K562 (cell line): ENCODE measurements around the gene HS3ST3B1. TPM values are rescaled to one million over a fixed set of nuclear protein-coding genes. Genes with fewer than 3 reads are reported as not detected.

ENCODE experiments used
- ATAC-seq: fragments of 200-7000 bp; cut with Tn5 transposase; 3 replicates; pipeline ENCODE4 v1.9.1; 2020; ENCODE audit warnings: moderate library complexity
- BruUV-seq: library from RNA; stranded (reverse); fragments of 400-500 nt; replicated peaks from 2 replicates; lab custom pipeline; 2021; lab: Mats Ljungman, UMichigan
- CTCF ChIA-PET: fragments of 300-600 bp; formaldehyde crosslinking; extraction: SDS; loops from one replicate; lab custom pipeline; 2021; ENCODE audit warnings: low intra/inter-chr PET ratio; lab: Yijun Ruan, JAX
- POLR2A ChIA-PET: fragments of 300-600, 350-650 bp; sonication (Branson Sonifier 250); formaldehyde crosslinking; extraction: SDS; loops from one replicate; lab custom pipeline; 2021; ENCODE audit warnings: antibody characterized with exemption, inconsistent platforms; lab: Yijun Ruan, JAX
- DNase-seq, 4 experiments: peaks; one replicate each; pipeline versions ENCODE4 v3.0.0 to v3.0.0-alpha.2; 2011 to 2018; ENCODE audit warnings: low spot score in 3 of 4, mixed read lengths in 3 of 4; ENCODE audit errors: extremely low read depth in 1 of 4
- FAIRE-seq: peaks from 2 replicates; lab custom pipeline; 2011; peaks lifted over from hg19 to GRCh38; lab: Jason Lieb, UNC
- H2AFZ ChIP-seq: 2 replicates; pipeline ENCODE4 v1.6.0; 2011; ENCODE audit warnings: low read depth, low read length, control low read depth, inconsistent platforms
- H3K27ac ChIP-seq: fragments of 200-600 bp; 3 replicates; pipeline ENCODE4 v1.8.0; 2011; ENCODE audit warnings: low read depth, mild to moderate bottlenecking, control low read depth, inconsistent platforms, low read length, moderate library complexity, mixed read lengths; ENCODE audit errors: extremely low read depth
- H3K27me3 ChIP-seq, 2 experiments: fragments of 300-600 bp in 1 of 2; 2 replicates in 1 of 2; 3 replicates in 1 of 2; pipeline versions ENCODE4 v1.6.0 to v1.8.0; 2011; ENCODE audit warnings: inconsistent platforms in 2 of 2, low read length in 2 of 2, mild to moderate bottlenecking in 1 of 2, mixed read lengths in 1 of 2, moderate library complexity in 1 of 2; ENCODE audit not compliant: control insufficient read depth in 2 of 2, insufficient read depth in 2 of 2
- H3K36me3 ChIP-seq: fragments of 300-600 bp; 3 replicates; pipeline ENCODE4 v1.8.0; 2011; ENCODE audit warnings: mild to moderate bottlenecking, low read length, inconsistent platforms; ENCODE audit not compliant: control insufficient read depth, insufficient read depth
- H3K4me1 ChIP-seq, 2 experiments: fragments of 200-600 bp in 1 of 2; replicated peaks in 1 of 2; 2 replicates in 1 of 2; 3 replicates in 1 of 2; pipeline versions ENCODE4 v1.5.1 to v1.8.0; 2011; ENCODE audit warnings: inconsistent platforms in 2 of 2, low read length in 2 of 2, mild to moderate bottlenecking in 1 of 2, mixed read lengths in 1 of 2, moderate library complexity in 1 of 2; ENCODE audit not compliant: control insufficient read depth in 2 of 2, insufficient read depth in 2 of 2
- H3K4me2 ChIP-seq: 2 replicates; pipeline ENCODE4 v1.6.1; 2011; ENCODE audit warnings: low read length, control low read depth, inconsistent platforms, mixed read lengths; ENCODE audit not compliant: insufficient read depth
- H3K4me3 ChIP-seq: fragments of 200-600 bp; sonication (generic), shearing (Covaris generic); 2 replicates; pipeline ENCODE4 v1.5.1; 2016; ENCODE audit warnings: control low read depth, inconsistent platforms
- H3K79me2 ChIP-seq: fragments of 200-600 bp; 3 replicates; pipeline ENCODE4 v1.8.0; 2011; ENCODE audit warnings: low read length, inconsistent platforms; ENCODE audit not compliant: control insufficient read depth, insufficient read depth
- H3K9ac ChIP-seq, 2 experiments: 2 replicates each; pipeline versions ENCODE4 v1.6.0 to v1.6.1; 2011; ENCODE audit warnings: low read depth in 2 of 2, low read length in 2 of 2, control low read depth in 1 of 2, inconsistent platforms in 1 of 2, mild to moderate bottlenecking in 1 of 2, mixed read lengths in 1 of 2; ENCODE audit not compliant: insufficient read depth in 1 of 2
- H3K9me1 ChIP-seq: one replicate; pipeline ENCODE4 v1.6.0; 2011; ENCODE audit warnings: inconsistent platforms, mild to moderate bottlenecking, low read length, moderate library complexity; ENCODE audit not compliant: control insufficient read depth, insufficient read depth
- H3K9me3 ChIP-seq: replicated peaks from 2 replicates; pipeline ENCODE4 v1.5.1; 2011; ENCODE audit warnings: low read depth, low read length, inconsistent platforms; ENCODE audit not compliant: control insufficient read depth, insufficient read depth
- H4K20me1 ChIP-seq: replicated peaks from 2 replicates; pipeline ENCODE4 v1.6.1; 2011; ENCODE audit warnings: low read length, inconsistent platforms, mixed read lengths; ENCODE audit not compliant: control insufficient read depth, insufficient read depth
- KDM1A ChIP-seq, 2 experiments: fragments of 450-650 bp; IDR thresholded peaks; 2 replicates each; pipeline ENCODE4 v1.6.1; 2016; ENCODE audit warnings: mild to moderate bottlenecking in 2 of 2
- NFRKB ChIP-seq: fragments of 450-650 bp; IDR thresholded peaks from 2 replicates; pipeline ENCODE4 v1.6.1; 2016; ENCODE audit warnings: low read depth
- SIRT6 ChIP-seq: IDR thresholded peaks from one replicate; pipeline ENCODE4 v1.6.1; 2012; ENCODE audit warnings: low read depth, mild to moderate bottlenecking, control low read depth, inconsistent platforms, low read length, moderate library complexity
- TARDBP ChIP-seq: fragments of 450-650 bp; IDR thresholded peaks from 2 replicates; pipeline ENCODE4 v1.6.1; 2016
- TEAD4 ChIP-seq, 2 experiments: sonication (generic) in 1 of 2; formaldehyde crosslinking in 1 of 2; IDR thresholded peaks; 2 replicates each; pipeline versions ENCODE4 v1.6.1 to v1.8.0; 2012 to 2022; ENCODE audit warnings: borderline replicate concordance in 1 of 2, inconsistent platforms in 1 of 2, low read length in 1 of 2, mild to moderate bottlenecking in 1 of 2, missing genetic modification reagents in 1 of 2
- ZBTB8A ChIP-seq: fragments of 450-650 bp; IDR thresholded peaks from 2 replicates; pipeline ENCODE4 v1.6.1; 2018; ENCODE audit warnings: mild to moderate bottlenecking, moderate library complexity; ENCODE audit not compliant: partially characterized antibody
- WGBS: fragments of 100-300 bp; shearing (Covaris generic); methylation state at CpG from one replicate; pipeline ENCODE4 v1.1.6; 2016; ENCODE audit warnings: low coverage, mixed read lengths; ENCODE audit not compliant: insufficient coverage; ENCODE audit errors: missing lambda C conversion rate; 5-methylcytosine and 5-hydroxymethylcytosine counted together
- in situ Hi-C: fragments of 300-500 bp; cut with MboI; formaldehyde crosslinking; loops from 4 replicates; pipeline ENCODE4 v1.15.0; 2018; ENCODE audit warnings: inconsistent platforms, mixed read lengths
- intact Hi-C: fragments of 100-400 bp; cut with micrococcal nuclease; formaldehyde crosslinking; loops from 2 replicates; pipeline ENCODE4 v1.14.2; 2022
- polyA plus RNA-seq, 8 experiments: library from polyadenylated mRNA; depleted of rRNA in 4 of 8; stranded (reverse) in 5 of 8; unstranded in 3 of 8; fragments of >200 nt; fragmentation: Nextera tagmentation in 2 of 8; fragmentation: Illumina TruSeq in 1 of 8; extraction: Ambion mirVana in 2 of 8; extraction: Trizol in 1 of 8; gene quantifications; 2 replicates each; pipeline versions ENCODE4 v1.2.1 to v1.2.3, GENCODE V29; 2011 to 2014; ENCODE audit warnings: inconsistent platforms in 1 of 8, missing spikeins in 1 of 8
- total RNA-seq, 7 experiments: library from RNA; depleted of rRNA in 6 of 7; stranded (reverse); fragments of >200 nt in 6 of 7; fragmentation: Illumina TruSeq in 2 of 7; extraction: Trizol in 2 of 7; gene quantifications; 2 replicates each; pipeline versions ENCODE4 v1.2.1 to v1.2.3, GENCODE V29; 2011 to 2021; ENCODE audit warnings: low replicate concordance in 1 of 7
- TF ChIP-seq, protein P1 (sequence below): fragments of 450-650 bp; IDR thresholded peaks from 2 replicates; pipeline ENCODE4 v1.6.1; 2018; ENCODE audit not compliant: partially characterized antibody
- TF ChIP-seq, protein P2 (sequence below): fragments of 450-650 bp; conservative IDR thresholded peaks from 2 replicates; pipeline ENCODE4 v1.6.1; 2016; ENCODE audit warnings: missing genetic modification characterization, low read depth, mild to moderate bottlenecking, missing compliant biosample characterization, moderate library complexity
- TF ChIP-seq, protein P3 (sequence below): fragments of 250-450 bp; sonication (Bioruptor Pico); IDR thresholded peaks from 2 replicates; pipeline ENCODE4 v1.8.0; 2021; ENCODE audit warnings: borderline replicate concordance, mild to moderate bottlenecking, moderate library complexity; ENCODE audit not compliant: poor library complexity, severe bottlenecking

Gene HS3ST3B1
- total and polyA plus RNA-seq, 9 of the 15 experiments (the other 6 are each of a cell fraction or from before 2014, with no cell fraction given) = 1.9 to 12.9 (median 3.7) TPM

DNA sequence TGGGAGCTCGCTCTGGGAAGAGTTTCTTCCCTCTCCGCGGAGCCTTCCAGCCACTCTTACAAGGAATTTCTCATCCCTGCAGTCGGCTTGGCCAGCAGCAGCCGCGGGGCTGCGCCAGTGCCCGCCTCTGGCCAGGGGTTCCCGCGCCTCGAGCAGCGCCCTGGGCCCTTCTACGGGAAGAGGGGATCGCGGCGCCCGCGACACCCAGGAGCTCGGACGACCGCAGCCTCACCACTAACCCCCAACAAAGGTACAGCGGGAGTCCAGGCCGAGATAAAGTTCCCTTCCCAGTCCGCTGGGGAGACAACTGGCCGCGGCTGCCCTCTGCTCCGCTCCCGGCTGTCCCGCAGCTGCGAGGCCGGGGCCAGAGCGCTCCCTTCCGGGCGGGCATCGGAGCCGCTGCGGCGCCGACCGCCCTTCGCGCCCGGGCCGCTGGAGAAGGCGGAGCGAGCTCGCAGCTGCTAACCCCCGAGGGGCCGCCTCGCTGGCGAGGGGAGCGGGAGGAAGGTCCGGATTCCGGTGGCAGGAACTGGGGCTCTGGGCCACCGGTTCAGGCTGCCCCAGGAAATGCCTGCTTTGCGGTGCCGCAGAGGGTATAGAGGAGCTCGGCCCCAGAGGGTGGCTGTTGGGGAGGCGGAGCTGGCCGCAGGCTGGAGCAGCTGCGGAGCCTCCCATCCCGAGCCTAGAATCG, 3.6 kb upstream of the HS3ST3B1 start (continued):
- TF ChIP-seq, protein P1, sequence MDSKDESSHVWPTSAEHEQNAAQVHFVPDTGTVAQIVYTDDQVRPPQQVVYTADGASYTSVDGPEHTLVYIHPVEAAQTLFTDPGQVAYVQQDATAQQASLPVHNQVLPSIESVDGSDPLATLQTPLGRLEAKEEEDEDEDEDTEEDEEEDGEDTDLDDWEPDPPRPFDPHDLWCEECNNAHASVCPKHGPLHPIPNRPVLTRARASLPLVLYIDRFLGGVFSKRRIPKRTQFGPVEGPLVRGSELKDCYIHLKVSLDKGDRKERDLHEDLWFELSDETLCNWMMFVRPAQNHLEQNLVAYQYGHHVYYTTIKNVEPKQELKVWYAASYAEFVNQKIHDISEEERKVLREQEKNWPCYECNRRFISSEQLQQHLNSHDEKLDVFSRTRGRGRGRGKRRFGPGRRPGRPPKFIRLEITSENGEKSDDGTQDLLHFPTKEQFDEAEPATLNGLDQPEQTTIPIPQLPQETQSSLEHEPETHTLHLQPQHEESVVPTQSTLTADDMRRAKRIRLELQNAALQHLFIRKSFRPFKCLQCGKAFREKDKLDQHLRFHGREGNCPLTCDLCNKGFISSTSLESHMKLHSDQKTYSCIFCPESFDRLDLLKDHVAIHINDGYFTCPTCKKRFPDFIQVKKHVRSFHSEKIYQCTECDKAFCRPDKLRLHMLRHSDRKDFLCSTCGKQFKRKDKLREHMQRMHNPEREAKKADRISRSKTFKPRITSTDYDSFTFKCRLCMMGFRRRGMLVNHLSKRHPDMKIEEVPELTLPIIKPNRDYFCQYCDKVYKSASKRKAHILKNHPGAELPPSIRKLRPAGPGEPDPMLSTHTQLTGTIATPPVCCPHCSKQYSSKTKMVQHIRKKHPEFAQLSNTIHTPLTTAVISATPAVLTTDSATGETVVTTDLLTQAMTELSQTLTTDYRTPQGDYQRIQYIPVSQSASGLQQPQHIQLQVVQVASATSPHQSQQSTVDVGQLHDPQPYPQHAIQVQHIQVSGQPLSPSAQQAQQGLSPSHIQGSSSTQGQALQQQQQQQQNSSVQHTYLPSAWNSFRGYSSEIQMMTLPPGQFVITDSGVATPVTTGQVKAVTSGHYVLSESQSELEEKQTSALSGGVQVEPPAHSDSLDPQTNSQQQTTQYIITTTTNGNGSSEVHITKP = no peak
- no peak for TF ChIP-seq NFRKB
- TF ChIP-seq KDM1A (IDR thresholded peaks at IDR 0.05) = no peak
- no peak for TF ChIP-seq ZBTB8A

DNA sequence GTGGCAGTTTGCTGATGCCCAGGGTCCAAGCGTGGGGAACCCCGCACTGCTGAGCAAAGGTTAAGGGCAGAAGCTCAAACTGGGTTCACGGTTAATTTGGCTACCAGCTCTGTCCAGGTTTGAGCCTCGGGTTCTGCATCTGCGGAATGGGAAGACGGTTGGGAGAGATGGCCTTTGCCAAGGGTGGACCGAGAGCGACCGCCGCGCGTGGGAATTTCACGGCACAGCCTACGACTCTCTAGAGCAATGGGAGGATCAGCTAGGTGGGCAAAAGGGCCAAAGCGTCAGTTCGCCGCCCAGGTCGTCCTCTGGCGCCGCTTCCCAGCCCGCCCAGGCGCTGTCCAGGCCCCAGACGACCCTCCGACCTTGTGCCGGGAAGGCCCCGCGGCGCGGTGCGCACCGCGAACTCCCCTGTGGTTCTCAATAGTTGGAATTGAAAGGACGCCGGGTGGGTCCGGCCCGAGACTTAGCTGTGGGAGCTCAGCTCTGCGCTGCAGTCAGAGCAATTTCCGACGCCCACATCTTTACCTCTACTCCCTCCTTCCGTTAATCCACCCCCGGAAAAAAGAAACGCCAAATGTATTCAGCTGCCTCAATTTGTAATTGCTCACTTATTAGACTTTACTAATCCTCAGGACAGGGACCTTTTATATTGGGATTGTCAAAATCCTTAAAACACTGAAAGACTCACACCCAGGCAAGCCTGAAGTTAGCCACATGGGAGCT, 2.5 kb upstream of the HS3ST3B1 start:
- ATAC-seq (no peak), DNase-seq (no peak), FAIRE-seq (no peak)
- Histone ChIP-seq H3K79me2 (peaks cover 23% of the 10 kb centered on the region), H3K4me3 (no peak overlapping the region), H4K20me1 (0 out of 2 replicates have a peak, but pooled peaks cover under 1% of the 10 kb centered on the region), H2AFZ (no peak overlapping the region), H3K9me3 (no peaks in the 10 kb centered on the region), H3K27me3 (peaks cover 0 to 6% of the 10 kb centered on the region in 2 experiments; a peak in 3 of 5 replicates), H3K36me3 (no peaks in the 10 kb centered on the region), H3K4me1 (peaks cover 4 to 36% of the 10 kb centered on the region in 2 experiments; a peak in 4 of 5 replicates), H3K9me1 (no peaks in the 10 kb centered on the region), H3K9ac (no peak overlapping the region), H3K4me2 (no peak overlapping the region), H3K27ac (no peak overlapping the region)
- POLR2A ChIA-PET = interaction anchor here (1.0 kb wide), 1 partner anchor 12 kb away, joined by 3 read pairs; no protein-coding TSS in a partner anchor
- intact Hi-C loops = loop anchor here (10.0 kb wide), 2 partner anchors 516 to 626 kb away; no protein-coding TSS in a partner anchor
- in situ Hi-C loops = no loop called here
- CTCF ChIA-PET = no interaction called here
- BruUV-seq = no TSS peak
- TF ChIP-seq, protein P2, sequence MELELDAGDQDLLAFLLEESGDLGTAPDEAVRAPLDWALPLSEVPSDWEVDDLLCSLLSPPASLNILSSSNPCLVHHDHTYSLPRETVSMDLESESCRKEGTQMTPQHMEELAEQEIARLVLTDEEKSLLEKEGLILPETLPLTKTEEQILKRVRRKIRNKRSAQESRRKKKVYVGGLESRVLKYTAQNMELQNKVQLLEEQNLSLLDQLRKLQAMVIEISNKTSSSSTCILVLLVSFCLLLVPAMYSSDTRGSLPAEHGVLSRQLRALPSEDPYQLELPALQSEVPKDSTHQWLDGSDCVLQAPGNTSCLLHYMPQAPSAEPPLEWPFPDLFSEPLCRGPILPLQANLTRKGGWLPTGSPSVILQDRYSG = no peak
- no peak for TF ChIP-seq TARDBP
- TF ChIP-seq SIRT6 = no peak
- TF ChIP-seq TEAD4 (IDR thresholded peaks at IDR 0.05; ENCODE audit: low read length) = no peak
- no peak for TF ChIP-seq TEAD4 (CRISPR knock-in tag; IDR thresholded peaks at IDR 0.05; ENCODE audit: borderline replicate concordance)
- TF ChIP-seq, protein P3, sequence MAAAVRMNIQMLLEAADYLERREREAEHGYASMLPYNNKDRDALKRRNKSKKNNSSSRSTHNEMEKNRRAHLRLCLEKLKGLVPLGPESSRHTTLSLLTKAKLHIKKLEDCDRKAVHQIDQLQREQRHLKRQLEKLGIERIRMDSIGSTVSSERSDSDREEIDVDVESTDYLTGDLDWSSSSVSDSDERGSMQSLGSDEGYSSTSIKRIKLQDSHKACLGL (CRISPR knock-in tag) = no peak
- WGBS = 97% methylated on average over 13 of the region's 42 CpGs
